Measurements from ENCODE around the gene NR2C2AP. TPM values are rescaled to one million over a fixed set of nuclear protein-coding genes. Genes with fewer than 3 reads are reported as not detected.
A peak's percentile ranks its signal among the peaks of the same experiment; 100 is the strongest.

Gene NR2C2AP
- total RNA-seq, 1 experiment from 2014 or later: 31.7 TPM

GRCh38 chr19:19159534-19159933 lies 43.7 kb downstream of the NR2C2AP start:
- H3K79me2 ChIP-seq (ENCODE audit: insufficient read depth, low read length): no peaks in the 10 kb centered on the region
- H3K27me3 ChIP-seq (ENCODE audit: insufficient read depth, low read length): no peaks in the 10 kb centered on the region
- H3K18ac ChIP-seq (ENCODE audit: insufficient read length, low read depth, low read length): no peak overlapping the region
- H3K9me3 Mint-ChIP-seq: no peaks in the 10 kb centered on the region
- no peak overlapping the region for H2AFZ ChIP-seq (ENCODE audit: low read length)
- no peak overlapping the region for H2BK12ac ChIP-seq (ENCODE audit: insufficient read length, low read depth, low read length)
- no peak overlapping the region for H4K5ac ChIP-seq (ENCODE audit: insufficient read length, low read depth, low read length)
- H3K9ac ChIP-seq (ENCODE audit: extremely low read depth, insufficient read length, low read length): no peak overlapping the region
- WGBS (ENCODE audit: extremely low coverage, insufficient read length, low lambda C conversion rate): no CpG with 5 or more reads among the region's 4 CpGs
- no peaks in the 10 kb centered on the region for H3K9me3 ChIP-seq (ENCODE audit: control insufficient read depth, low read depth, low read length)
- no peak overlapping the region for H4K91ac ChIP-seq (ENCODE audit: insufficient read length, low read depth, low read length)
- H4K8ac ChIP-seq (replicated peaks; ENCODE audit: insufficient read length, low read depth, low read length): no peak overlapping the region
- H3T11ph ChIP-seq (ENCODE audit: low read length): no peak overlapping the region
- no peak overlapping the region; a peak in 1 of 5 replicates for H3K4me3 Mint-ChIP-seq
- no peak overlapping the region for H2BK20ac ChIP-seq (ENCODE audit: low read depth, low read length, poor library complexity, severe bottlenecking)
- no peaks in the 10 kb centered on the region for H3K23me2 ChIP-seq (ENCODE audit: insufficient read length, low read depth, low read length, poor library complexity, severe bottlenecking)
- no peaks in the 10 kb centered on the region; a peak in 2 of 7 replicates for H3K36me3 Mint-ChIP-seq (ENCODE audit: insufficient read depth in 1 of 3, low read depth in 3 of 3)
- no peak for TF ChIP-seq CTCF (conservative IDR thresholded peaks at IDR 0.05)
- H2BK120ac ChIP-seq (ENCODE audit: low read depth, low read length, poor library complexity, severe bottlenecking): no peak overlapping the region
- H2AK5ac ChIP-seq (ENCODE audit: insufficient read length, low read length): no peak overlapping the region
- H3K56ac ChIP-seq (ENCODE audit: insufficient read length, low read depth, low read length): no peak overlapping the region
- no peaks in the 10 kb centered on the region for H3K4me1 ChIP-seq (ENCODE audit: insufficient read depth, low read length)
- H2BK5ac ChIP-seq (ENCODE audit: insufficient read length, low read length): no peak overlapping the region
- H3K4ac ChIP-seq (ENCODE audit: low read depth, low read length): no peak overlapping the region
- H3K23ac ChIP-seq (ENCODE audit: insufficient read length, low read depth, low read length): no peak overlapping the region
- no peak overlapping the region for H3K14ac ChIP-seq (ENCODE audit: insufficient read depth, low read length)
- H4K20me1 ChIP-seq (ENCODE audit: control insufficient read depth, insufficient read depth, insufficient read length): no peaks in the 10 kb centered on the region
- DNase-seq: no peak
- H2BK15ac ChIP-seq (ENCODE audit: low read depth, low read length): no peak overlapping the region
- H3K4me1 Mint-ChIP-seq: peaks cover 12 to 19% of the 10 kb centered on the region in 2 experiments
- H3K27ac Mint-ChIP-seq: 0 out of 7 replicates have a peak overlapping the region, but pooled peaks of 1 of the 3 experiments have one; percentile 61
- H3K27ac ChIP-seq (ENCODE audit: insufficient read length, low read depth, low read length): no peak overlapping the region
- peaks cover 27% of the 10 kb centered on the region for H3K27me3 Mint-ChIP-seq (ENCODE audit: low read depth)
- H3K4me2 ChIP-seq (ENCODE audit: insufficient read depth, insufficient read length, low read length): no peak overlapping the region
- H3K79me1 ChIP-seq (ENCODE audit: insufficient read depth, low read depth, low read length, poor library complexity, severe bottlenecking): no peaks in the 10 kb centered on the region
